Stimulated activated effector memory CD8-positive, alpha-beta T cell treated with anti-CD3 and anti-CD28 coated beads, Interleukin-12 subunit alpha, Interleukin-12 subunit beta, amount 100 ng/mL, for 72 hours (primary cell): Measurements from ENCODE around the gene HOXA13.

Source experiments
- ATAC-seq: fragments of 150-1000 bp; cut with Tn5 transposase; 2 replicates; pipeline ENCODE4 v1.10.0; 2021
- DNase-seq, 2 donors: peaks; one replicate each; pipeline ENCODE4 v3.0.0; 2021 to 2022; ENCODE audit warnings: low spot score in 2 of 2
- H3K27ac Mint-ChIP-seq: one replicate; pipeline ENCODE4 v1.8.0; 2022; ENCODE audit warnings: mild to moderate bottlenecking, mixed read lengths
- H3K36me3 Mint-ChIP-seq: one replicate; pipeline ENCODE4 v1.8.0; 2022; ENCODE audit warnings: mild to moderate bottlenecking, mixed read lengths
- H3K4me1 Mint-ChIP-seq: one replicate; pipeline ENCODE4 v1.8.0; 2022; ENCODE audit warnings: mixed read lengths
- H3K4me3 Mint-ChIP-seq: one replicate; pipeline ENCODE4 v1.8.0; 2022; ENCODE audit warnings: mild to moderate bottlenecking, mixed read lengths
- H3K9me3 Mint-ChIP-seq: one replicate; pipeline ENCODE4 v1.8.0; 2022; ENCODE audit warnings: mixed read lengths

The HOXA13 gene

DNA sequence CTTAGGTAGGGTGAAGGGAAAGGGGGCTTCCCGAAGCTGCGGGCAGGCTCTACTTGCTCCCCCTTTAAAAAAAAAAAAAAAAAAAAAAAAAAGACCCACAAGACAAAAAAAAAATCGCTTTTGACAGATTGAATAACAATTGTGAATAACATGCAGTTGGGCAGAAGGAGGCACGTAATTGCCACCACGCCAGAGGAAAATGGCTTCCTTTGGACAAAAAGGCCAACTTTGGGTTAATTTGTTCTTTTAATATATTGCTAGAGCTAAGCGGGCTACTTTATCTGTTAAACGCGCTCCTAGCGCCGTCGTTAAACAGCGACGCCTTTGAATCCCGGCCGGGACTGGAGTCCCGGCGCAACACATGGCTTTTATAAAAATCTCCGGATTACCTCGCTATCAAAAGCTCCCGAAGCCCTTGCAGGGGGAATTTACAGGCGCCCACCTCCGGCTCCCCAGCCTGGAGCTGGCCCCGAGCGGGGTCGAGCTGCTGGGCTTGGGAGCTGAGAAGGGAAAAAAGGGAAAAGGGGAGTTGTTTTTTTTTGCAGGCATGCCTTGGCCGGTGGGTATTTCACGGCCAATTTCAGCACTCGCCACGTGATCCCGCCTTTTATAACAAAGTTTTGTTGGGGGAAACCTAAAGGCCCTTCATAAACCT, 16.1 kb downstream of the HOXA13 start:
- Mint-ChIP-seq H3K4me3 (peak overlapping the region; percentile 81), H3K9me3 (no peaks in the 10 kb centered on the region), H3K4me1 (peaks cover 50% of the 10 kb centered on the region), H3K27ac (no peak overlapping the region), H3K36me3 (peaks cover 8% of the 10 kb centered on the region)
- ATAC-seq (no peak), DNase-seq (no peak)

DNA sequence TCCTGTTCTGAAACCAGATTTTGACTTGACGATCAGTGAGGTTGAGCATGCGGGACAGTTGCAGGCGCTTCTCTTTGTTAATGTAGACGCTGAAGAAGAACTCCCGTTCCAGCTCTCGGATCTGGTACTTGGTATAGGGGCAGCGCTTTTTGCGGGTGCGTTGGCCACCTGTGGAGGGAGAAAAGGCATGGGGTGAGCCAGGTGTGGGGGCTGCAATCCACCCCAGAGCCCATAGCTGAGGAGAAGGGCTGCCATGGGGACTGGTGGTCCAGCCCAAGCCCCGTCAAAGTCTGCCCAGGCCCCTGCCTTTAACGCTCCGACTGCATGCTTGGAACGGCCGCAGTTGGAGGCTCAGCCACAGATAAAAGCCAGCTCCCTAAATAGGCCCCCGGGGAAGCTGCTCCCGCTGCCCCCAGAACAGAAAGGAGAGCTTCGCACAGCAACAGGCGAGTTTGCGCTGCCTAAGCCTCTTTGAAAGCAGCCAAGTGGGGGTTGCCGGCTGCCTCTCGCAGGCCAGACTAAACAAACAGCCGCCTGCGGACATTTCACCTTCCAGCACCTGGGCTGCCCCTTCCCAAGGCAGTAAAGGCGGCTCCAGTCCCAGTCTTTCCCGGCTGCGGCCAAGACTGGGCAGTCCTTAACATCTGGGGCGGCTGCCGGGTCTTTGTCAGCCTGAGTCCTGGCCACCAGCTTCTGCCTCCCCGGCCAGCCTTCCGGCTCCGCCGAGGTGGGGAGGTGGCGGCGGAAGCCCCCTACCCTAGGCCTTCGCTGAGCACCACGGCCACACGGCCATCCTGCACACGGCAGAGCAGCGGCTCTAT, 16.8 kb downstream of the HOXA13 start:
- no peak for DNase-seq
- H3K4me1 Mint-ChIP-seq = peaks cover 43% of the 10 kb centered on the region
- H3K4me3 Mint-ChIP-seq = peak overlapping the region; percentile 81
- no peaks in the 10 kb centered on the region for H3K9me3 Mint-ChIP-seq
- ATAC-seq = no peak
- no peak overlapping the region for H3K27ac Mint-ChIP-seq
- peaks cover 8% of the 10 kb centered on the region for H3K36me3 Mint-ChIP-seq

DNA sequence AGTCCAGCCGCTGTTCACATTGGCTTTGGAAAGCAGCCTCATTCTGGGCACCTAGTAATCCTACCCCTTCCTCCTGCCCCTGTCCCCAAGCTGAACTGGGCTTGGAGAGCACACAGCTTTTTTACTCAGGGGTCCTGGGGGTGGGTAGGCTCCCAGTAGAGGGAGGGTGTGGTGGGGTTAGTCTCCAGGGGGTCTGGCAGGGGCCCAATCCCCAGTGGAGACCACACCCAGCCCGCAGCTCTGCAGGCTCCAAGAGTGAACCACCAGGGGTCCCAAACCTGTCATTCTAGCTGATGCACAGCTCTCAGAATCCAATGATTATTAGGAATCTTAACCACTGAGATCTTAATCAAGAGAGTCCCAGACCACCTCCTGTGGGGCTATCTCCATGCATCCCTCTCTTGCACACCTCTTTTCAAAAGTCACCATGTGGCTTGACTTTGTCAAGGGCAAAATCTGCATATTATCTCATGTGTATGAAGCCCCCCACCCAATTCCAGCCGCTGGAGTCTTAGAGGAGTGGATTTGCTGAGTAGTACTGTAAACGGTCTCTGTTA, 17.5 kb downstream of the HOXA13 start:
- no peak for DNase-seq
- H3K4me3 Mint-ChIP-seq = no peak overlapping the region

DNA sequence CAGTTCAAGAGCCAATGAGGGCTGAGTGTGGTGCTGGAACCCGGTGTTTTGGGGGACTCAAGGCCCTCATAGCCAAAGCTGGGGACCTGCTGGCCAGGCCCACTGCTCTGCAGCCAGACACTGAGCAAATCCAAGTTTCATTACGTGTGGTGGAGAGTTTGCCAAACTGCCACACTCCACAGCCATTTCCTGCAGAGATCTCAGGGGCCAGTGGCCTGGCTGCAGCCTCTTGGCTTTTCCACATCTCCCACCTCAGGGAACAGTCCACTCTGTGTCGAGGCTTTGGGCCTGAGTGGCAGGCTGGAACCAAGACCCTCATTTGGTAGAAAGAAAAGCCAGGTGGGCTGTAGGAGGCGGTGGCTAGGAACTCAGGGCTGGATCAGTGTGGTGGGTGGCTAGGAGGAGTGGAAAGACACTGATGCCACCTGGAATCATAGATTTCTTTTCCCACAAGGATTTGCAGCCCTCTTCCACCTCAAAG, 18.1 kb downstream of the HOXA13 start:
- no peak for ATAC-seq
- H3K36me3 Mint-ChIP-seq = peaks cover 8% of the 10 kb centered on the region
- no peak for DNase-seq
- H3K4me1 Mint-ChIP-seq = peaks cover 35% of the 10 kb centered on the region
- H3K27ac Mint-ChIP-seq = no peak overlapping the region
- no peaks in the 10 kb centered on the region for H3K9me3 Mint-ChIP-seq
- no peak overlapping the region for H3K4me3 Mint-ChIP-seq

More for the DNA sequence above, 17.5 kb downstream of the HOXA13 start:
- Mint-ChIP-seq H3K27ac (no peak overlapping the region), H3K9me3 (no peaks in the 10 kb centered on the region), H3K4me1 (peaks cover 36% of the 10 kb centered on the region), H3K36me3 (peaks cover 8% of the 10 kb centered on the region)
- no peak for ATAC-seq

DNA sequence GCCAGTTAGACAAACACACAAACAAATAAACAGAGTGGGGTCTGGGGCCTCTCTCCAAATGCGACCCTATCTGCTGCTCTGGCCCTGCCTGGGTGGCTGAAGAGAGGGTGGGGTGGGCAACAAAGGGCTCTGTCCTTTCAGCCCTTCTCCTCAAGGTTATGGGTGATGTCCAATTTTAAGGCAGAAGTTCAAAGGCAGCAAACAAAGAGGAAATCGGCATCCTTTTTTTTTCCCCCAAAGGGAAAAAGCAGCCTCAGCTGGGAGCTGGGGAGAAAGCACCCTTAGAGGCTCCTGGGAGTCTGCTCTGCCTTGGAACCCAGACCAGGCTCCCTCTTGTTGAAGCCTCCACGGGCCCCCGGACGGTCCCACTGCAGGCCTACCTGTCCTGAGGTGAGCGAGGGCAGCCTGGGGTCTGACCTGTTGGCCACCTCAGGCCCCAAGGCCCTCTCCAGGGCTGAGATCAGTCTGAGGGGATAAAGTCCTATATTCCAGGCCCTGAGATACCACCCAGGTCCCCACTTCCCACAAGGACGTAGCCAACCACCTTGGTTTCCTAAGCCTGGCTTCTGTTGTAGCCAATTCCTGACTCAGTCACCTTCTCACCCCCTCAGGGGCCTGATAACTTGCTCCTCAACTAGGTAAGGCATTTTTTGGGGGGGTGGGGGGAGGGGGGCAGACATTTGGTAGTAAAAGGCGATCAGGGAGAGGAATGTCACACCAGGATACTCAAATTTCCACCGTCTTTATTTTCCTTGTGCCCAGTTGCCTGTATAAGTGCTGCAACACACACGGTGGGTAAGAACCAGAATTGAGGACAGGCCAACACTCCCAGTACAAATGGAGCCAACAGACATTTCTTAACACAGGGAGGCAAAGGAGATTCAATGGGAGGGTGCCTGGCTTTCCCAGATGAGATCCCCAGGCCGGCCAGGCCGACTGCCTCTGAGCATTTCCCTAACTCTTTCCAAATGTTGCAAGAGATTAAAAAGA, 19.2 kb downstream of the HOXA13 start:
- Mint-ChIP-seq H3K4me1 (peaks cover 27% of the 10 kb centered on the region), H3K4me3 (no peak overlapping the region), H3K9me3 (no peaks in the 10 kb centered on the region), H3K36me3 (peaks cover 8% of the 10 kb centered on the region), H3K27ac (no peak overlapping the region)
- no peak for DNase-seq
- no peak for ATAC-seq

DNA sequence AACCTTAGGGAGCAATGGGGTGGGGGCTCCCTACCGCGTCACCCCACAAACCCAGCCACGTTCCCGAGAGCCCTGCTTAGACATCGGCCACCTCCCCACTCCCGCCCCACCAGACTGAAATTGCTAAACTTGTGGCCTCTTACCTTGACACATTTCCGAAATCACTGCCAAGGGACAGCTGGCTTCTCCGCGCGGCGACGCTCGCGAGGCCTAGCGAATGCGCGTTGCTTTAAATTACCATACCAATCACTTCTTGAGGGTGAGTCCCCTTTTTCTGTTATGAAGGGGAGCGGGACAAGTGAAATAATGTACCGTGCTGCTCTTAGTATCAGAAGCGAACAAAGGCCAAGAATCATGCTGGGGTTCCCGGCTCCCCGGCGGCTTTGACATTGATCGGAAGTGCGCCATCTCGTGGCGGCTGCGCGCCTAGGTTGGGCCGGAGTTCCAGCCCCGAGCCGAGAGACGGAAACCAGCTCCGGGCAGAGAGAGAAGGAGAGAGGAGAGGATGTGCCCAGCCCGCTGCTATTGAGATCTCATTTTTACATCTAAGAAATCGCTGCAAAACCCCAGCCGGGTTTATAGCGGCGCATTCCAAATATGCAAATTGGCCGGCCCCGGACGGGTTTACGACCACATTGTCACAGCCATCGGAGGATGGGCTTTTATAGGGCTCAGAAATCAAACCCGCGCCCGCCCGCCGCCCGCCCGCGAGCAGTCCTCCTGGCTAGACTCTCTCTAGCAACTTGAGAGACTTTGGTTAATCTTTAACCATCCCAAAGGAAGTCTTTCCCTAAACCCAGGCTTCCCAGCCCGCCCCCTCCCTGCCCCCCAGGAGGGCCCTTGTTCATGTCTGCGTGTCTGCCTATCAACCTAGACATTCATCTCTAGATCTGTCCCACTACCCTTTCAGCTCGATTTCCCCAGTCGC, 20.1 kb downstream of the HOXA13 start:
- DNase-seq = peak; percentile 64 to 75
- peak overlapping the region; percentile 35 for H3K4me3 Mint-ChIP-seq
- peaks cover under 1% of the 10 kb centered on the region for H3K36me3 Mint-ChIP-seq
- no peak overlapping the region for H3K27ac Mint-ChIP-seq
- ATAC-seq = peak; percentile 77
- peaks cover 20% of the 10 kb centered on the region for H3K4me1 Mint-ChIP-seq
- no peaks in the 10 kb centered on the region for H3K9me3 Mint-ChIP-seq

DNA sequence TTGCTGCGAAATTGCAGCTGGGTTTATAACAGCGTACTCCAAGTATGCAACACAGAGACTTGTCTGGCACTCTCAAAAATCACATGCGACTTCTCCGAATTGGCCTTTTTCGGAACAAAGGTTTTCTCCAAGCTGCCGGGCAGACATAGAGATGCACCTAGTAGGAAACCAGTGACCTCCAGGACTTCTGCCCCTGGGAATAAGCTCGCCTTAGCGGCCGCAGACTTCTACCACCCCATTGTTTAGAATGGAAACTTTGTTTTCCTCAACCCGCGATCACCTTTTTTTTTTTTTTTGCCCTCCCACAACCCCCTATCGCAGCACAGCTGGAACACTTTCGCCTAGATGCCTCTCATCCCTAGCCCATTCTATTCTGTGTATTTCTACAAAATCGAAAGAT, 20.9 kb downstream of the HOXA13 start:
- no peak overlapping the region for H3K4me3 Mint-ChIP-seq
- no peak for DNase-seq
- H3K9me3 Mint-ChIP-seq = no peaks in the 10 kb centered on the region
- no peak for ATAC-seq
- no peak overlapping the region for H3K27ac Mint-ChIP-seq
- peaks cover 19% of the 10 kb centered on the region for H3K4me1 Mint-ChIP-seq
- H3K36me3 Mint-ChIP-seq = no peaks in the 10 kb centered on the region

DNA sequence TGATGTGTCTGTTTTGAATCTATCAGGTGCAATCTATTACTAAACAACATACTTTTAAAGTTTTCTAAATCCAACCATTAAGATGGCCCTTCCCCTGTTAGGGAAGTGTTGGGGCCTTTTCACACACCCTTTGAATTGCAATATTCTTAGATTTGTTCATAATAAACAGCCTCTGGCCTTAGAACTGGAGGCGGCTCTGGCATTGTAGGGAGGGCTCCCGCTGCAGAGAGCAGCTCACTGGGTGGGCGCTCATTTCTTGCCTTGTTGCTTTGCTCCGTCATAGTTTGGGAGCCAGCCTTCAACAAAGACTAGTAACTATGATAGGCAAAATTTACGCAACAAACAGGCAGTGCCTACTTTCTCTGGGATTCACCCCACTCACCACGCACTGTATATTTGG, 21.5 kb downstream of the HOXA13 start:
- Mint-ChIP-seq H3K27ac (no peak overlapping the region), H3K4me1 (peaks cover 19% of the 10 kb centered on the region), H3K4me3 (no peak overlapping the region), H3K9me3 (no peaks in the 10 kb centered on the region), H3K36me3 (no peaks in the 10 kb centered on the region)
- DNase-seq (no peak), ATAC-seq (no peak)

DNA sequence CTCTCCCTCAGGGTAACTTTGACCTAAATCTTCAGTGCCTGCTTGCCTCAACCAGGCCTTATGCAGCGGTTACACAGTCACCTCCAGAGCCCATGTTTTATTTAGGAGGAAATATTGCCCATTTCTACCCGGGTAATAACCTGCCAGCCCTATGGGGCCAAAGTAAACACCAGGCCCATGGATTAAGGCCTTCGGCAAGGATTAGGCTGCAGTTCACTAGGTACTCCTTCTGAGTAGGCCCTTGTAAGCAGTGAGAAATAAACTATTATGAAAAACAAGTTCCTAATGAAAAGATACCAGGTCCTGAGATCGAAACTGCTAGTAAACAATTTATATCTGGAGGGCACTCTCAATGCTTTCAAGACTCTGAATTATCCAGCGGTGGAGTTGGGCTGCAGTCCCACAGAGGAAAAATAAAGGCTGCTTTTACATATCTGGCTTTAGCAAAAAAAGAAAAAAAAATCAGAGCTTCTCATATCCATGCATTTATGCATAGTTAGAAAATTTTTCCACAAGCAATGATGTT, 22.0 kb downstream of the HOXA13 start:
- Mint-ChIP-seq H3K4me1 (peaks cover 19% of the 10 kb centered on the region), H3K4me3 (no peak overlapping the region)
- no peak for DNase-seq

DNA sequence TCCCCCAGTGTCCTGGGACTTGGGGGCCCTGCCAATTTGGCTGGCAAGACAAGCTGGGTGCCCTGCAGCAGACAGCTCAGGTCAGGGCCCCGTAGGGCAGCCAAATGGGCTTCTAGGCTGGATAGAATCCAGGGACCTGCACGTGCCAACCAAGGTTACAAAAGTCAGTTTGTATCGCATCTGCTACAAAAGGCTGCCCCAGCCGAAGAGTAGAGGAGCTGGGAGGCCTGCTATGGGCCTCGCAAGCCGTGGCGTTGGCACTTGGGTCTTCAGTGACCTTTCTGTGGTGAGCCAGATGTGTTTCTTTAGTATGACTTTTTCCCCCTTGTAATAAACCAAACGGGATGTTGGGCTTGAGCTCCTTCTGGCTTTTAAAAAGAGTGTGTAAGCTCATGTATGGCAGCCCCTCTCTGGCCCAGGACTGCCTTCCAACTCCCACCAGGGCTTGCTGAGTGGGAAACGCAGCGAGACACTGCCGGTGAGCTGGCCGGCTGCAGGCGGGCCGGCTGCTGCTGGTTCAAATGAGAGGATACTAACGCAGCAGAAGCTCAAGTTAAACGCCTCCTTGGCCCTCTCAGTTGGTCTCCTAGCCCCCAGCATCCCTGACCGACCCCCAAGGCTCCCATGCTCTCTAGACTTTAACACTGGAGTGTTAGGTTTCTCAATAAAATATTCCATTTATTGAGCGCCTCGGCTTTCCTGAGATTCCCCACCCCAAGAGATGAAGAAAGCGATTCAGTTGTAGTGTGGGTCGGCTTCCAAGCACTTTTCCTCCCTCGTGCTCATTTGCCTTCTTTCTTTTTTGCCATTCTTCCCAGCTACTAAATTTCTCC, 22.7 kb downstream of the HOXA13 start:
- DNase-seq (no peak), ATAC-seq (no peak)
- Mint-ChIP-seq H3K4me3 (no peak overlapping the region), H3K4me1 (peaks cover 24% of the 10 kb centered on the region), H3K36me3 (no peaks in the 10 kb centered on the region), H3K27ac (no peak overlapping the region), H3K9me3 (no peaks in the 10 kb centered on the region)

More for the DNA sequence above, 22.0 kb downstream of the HOXA13 start:
- no peak for ATAC-seq
- no peaks in the 10 kb centered on the region for H3K9me3 Mint-ChIP-seq
- H3K27ac Mint-ChIP-seq = no peak overlapping the region
- H3K36me3 Mint-ChIP-seq = no peaks in the 10 kb centered on the region

DNA sequence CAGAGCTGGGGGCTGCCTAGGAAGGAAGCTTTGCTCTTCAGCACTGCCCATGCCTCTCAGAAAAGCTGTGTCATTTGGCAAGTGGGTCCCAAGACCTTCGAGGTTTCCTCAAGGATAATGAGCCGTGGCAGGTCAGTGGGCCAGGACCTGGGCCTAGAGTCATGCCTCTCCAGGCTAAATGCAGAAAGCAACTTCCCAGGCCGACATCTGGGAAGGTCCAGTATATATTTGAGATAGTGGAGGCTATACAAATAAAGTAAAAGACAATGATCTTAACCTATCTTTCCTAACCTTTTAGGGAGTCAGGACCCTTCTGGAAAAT, 23.4 kb downstream of the HOXA13 start:
- DNase-seq (no peak), ATAC-seq (no peak)
- H3K4me1 Mint-ChIP-seq = peaks cover 31% of the 10 kb centered on the region

DNA sequence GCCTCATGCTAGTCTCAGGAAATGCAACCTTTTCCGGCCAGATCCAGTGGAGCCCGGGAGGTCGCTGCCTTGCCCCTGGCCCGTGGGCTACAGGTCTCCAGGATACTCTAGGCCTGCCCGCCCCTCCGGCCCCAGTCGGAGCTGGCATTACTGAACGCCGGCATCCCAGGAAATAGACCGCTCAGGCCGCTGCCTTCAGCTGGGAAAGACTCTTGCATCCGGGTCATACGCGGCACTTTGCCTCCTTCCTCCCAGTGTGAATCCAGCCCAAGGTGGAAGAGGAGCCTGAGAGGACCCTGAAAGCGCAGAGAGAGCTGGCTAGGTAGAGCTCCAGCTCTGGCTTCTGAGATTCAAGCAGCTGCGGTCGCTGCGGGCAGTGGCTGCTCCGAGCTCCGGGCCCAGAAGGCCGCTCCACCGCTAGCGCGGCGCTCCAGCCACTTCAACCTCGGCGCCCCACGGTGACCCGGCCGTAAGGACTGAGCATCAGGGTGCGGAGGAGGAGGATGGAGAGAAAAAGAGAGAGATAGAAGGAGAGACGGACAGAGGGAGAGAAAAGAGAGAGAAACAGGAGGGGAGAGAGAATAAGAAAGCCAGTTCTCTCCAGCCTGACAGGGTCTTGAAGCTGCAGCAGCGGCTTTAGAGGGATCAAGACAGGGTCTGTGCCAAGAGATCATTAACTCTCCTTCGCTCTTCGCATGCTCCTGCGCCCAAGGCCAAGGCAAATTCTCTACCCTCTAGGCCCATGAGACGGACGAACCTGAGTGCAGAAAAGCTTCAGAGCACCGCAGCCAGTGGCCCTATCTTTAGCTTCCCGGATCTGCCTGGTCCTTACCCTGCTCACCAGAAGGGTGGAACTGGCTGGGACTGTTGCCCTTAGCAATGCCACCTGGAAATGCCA, 24.0 kb downstream of the HOXA13 start:
- no peaks in the 10 kb centered on the region for H3K9me3 Mint-ChIP-seq
- no peaks in the 10 kb centered on the region for H3K36me3 Mint-ChIP-seq
- DNase-seq = no peak

More for the DNA sequence above, 23.4 kb downstream of the HOXA13 start:
- Mint-ChIP-seq H3K9me3 (no peaks in the 10 kb centered on the region), H3K27ac (no peak overlapping the region), H3K36me3 (no peaks in the 10 kb centered on the region), H3K4me3 (no peak overlapping the region)

More for the DNA sequence above, 24.0 kb downstream of the HOXA13 start:
- no peak for ATAC-seq
- Mint-ChIP-seq H3K4me1 (peaks cover 34% of the 10 kb centered on the region), H3K4me3 (no peak overlapping the region), H3K27ac (no peak overlapping the region)
